ENCODE results near the gene WIPI1.

- TF ChIP-seq, protein P1, sequence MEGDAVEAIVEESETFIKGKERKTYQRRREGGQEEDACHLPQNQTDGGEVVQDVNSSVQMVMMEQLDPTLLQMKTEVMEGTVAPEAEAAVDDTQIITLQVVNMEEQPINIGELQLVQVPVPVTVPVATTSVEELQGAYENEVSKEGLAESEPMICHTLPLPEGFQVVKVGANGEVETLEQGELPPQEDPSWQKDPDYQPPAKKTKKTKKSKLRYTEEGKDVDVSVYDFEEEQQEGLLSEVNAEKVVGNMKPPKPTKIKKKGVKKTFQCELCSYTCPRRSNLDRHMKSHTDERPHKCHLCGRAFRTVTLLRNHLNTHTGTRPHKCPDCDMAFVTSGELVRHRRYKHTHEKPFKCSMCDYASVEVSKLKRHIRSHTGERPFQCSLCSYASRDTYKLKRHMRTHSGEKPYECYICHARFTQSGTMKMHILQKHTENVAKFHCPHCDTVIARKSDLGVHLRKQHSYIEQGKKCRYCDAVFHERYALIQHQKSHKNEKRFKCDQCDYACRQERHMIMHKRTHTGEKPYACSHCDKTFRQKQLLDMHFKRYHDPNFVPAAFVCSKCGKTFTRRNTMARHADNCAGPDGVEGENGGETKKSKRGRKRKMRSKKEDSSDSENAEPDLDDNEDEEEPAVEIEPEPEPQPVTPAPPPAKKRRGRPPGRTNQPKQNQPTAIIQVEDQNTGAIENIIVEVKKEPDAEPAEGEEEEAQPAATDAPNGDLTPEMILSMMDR (IDR thresholded peaks at IDR 0.05) = peak; percentile 86 to 94 (median 90)
- no peak for TF ChIP-seq POLR2A (IDR thresholded peaks at IDR 0.05)
Measured at GRCh38 chr17:68435876-68436842, 21.1 kb downstream of the WIPI1 start.

Data from Peyer's patch (tissue), 4 donors.